Tibial nerve (tissue), 4 donors: ENCODE measurements around the gene KIAA1217. TPM values are rescaled to one million over a fixed set of nuclear protein-coding genes. Genes with fewer than 3 reads are reported as not detected.
A peak's percentile ranks its signal among the peaks of the same experiment; 100 is the strongest.

Source experiments
- DNase-seq, 2 donors: peaks; one replicate each; pipeline ENCODE4 v3.0.0-alpha.2; 2019; ENCODE audit warnings: low spot score in 2 of 2
- H3K27ac ChIP-seq, 4 donors: fragments of 200-600 bp; sonication (generic) in 3 of 4; one replicate each; pipeline ENCODE4 v1.5.1; 2017 to 2019; ENCODE audit warnings: mild to moderate bottlenecking in 1 of 4
- H3K27me3 ChIP-seq, 2 donors: fragments of 200-600 bp; sonication (generic) in 1 of 2; one replicate each; pipeline versions ENCODE4 v1.5.1 to v1.6.0; 2017 to 2019
- H3K36me3 ChIP-seq, 3 donors: fragments of 200-600 bp; sonication (generic); one replicate each; pipeline ENCODE4 v1.5.1; 2018 to 2019
- H3K4me1 ChIP-seq, 4 donors: fragments of 200-600 bp; sonication (generic) in 3 of 4; one replicate each; pipeline ENCODE4 v1.5.1; 2017 to 2019
- H3K4me3 ChIP-seq, 4 donors: fragments of 200-600 bp; sonication (generic) in 3 of 4; one replicate each; pipeline ENCODE4 v1.5.1; 2017 to 2019; ENCODE audit warnings: mild to moderate bottlenecking in 1 of 4, moderate library complexity in 1 of 4
- H3K9me3 ChIP-seq, 4 donors: fragments of 200-600 bp; sonication (generic) in 3 of 4; one replicate each; pipeline ENCODE4 v1.5.1; 2017 to 2019
- EP300 ChIP-seq, 2 donors: sonication (generic); formaldehyde crosslinking; IDR thresholded peaks; one replicate each; pipeline ENCODE4 v1.6.1; 2017; ENCODE audit warnings: antibody characterized with exemption in 2 of 2, mild to moderate bottlenecking in 1 of 2
- POLR2A ChIP-seq, 2 donors: fragments of 450-650 bp; IDR thresholded peaks; one replicate each; pipeline ENCODE4 v1.6.1; 2017; ENCODE audit warnings: antibody characterized with exemption in 2 of 2, mild to moderate bottlenecking in 2 of 2, moderate library complexity in 2 of 2
- WGBS, 2 donors: methylation state at CpG; one replicate each; pipeline ENCODE4 v1.1.5; 2018; 5-methylcytosine and 5-hydroxymethylcytosine counted together
- total RNA-seq, 4 donors: library from RNA; depleted of rRNA; stranded (reverse); fragments of >200 nt; gene quantifications; one replicate each; pipeline ENCODE4 v1.1.0, GENCODE V29; 2016
- TF ChIP-seq, protein P1 (sequence below), 5 experiments: fragments of 200-600 bp in 3 of 5; fragments of 450-650 bp in 2 of 5; sonication (generic) in 3 of 5; IDR thresholded peaks; one replicate each; pipeline ENCODE4 v1.5.1; 2016 to 2019; ENCODE audit warnings: antibody characterized with exemption in 5 of 5, mild to moderate bottlenecking in 3 of 5, moderate library complexity in 2 of 5

KIAA1217 gene
- total RNA-seq, 4 donors from 2014 or later = 38.5 to 88.1 (median 58.3) TPM

DNA sequence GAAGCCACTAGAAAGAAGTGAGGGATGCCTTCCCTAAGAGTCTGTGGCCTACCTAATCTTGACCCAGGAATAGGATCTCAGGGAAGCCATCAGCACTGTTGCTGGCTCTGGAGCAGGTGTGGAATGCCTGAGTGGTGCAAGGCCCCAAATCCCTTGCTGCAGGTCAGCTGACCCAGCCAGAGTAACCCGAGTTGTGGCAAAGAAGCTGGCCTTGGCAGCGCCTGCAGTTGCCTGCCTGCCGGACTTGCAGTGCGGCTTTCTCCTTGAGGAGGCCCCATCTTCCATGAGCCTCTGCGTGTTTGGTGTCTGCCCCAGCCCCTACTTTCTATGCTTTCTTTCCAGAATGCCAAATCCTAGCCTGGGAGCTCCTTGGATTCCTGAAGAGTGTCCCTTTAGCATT, 5.8 kb downstream of the KIAA1217 start:
- TF ChIP-seq EP300 (IDR thresholded peaks at IDR 0.05) (no peak), POLR2A (IDR thresholded peaks at IDR 0.05) (no peak)
- TF ChIP-seq, protein P1, sequence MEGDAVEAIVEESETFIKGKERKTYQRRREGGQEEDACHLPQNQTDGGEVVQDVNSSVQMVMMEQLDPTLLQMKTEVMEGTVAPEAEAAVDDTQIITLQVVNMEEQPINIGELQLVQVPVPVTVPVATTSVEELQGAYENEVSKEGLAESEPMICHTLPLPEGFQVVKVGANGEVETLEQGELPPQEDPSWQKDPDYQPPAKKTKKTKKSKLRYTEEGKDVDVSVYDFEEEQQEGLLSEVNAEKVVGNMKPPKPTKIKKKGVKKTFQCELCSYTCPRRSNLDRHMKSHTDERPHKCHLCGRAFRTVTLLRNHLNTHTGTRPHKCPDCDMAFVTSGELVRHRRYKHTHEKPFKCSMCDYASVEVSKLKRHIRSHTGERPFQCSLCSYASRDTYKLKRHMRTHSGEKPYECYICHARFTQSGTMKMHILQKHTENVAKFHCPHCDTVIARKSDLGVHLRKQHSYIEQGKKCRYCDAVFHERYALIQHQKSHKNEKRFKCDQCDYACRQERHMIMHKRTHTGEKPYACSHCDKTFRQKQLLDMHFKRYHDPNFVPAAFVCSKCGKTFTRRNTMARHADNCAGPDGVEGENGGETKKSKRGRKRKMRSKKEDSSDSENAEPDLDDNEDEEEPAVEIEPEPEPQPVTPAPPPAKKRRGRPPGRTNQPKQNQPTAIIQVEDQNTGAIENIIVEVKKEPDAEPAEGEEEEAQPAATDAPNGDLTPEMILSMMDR (IDR thresholded peaks at IDR 0.05) = no peak
- DNase-seq = no peak
- Histone ChIP-seq H3K36me3 (peaks cover 0 to 11% (median 0%) of the 10 kb centered on the region in 3 donors), H3K27me3 (no peaks in the 10 kb centered on the region), H3K4me3 (no peak overlapping the region), H3K27ac (peak overlapping the region; percentile 45 to 77 (median 64)), H3K4me1 (peaks cover 0 to 77% (median 25%) of the 10 kb centered on the region in 4 donors), H3K9me3 (no peaks in the 10 kb centered on the region)
- 62 to 79% methylated on average over 3 to 5 of the region's 5 CpGs for WGBS, 2 donors

GRCh38 chr10:24215196-24215595, 6.3 kb downstream of the KIAA1217 start:
- peaks cover 0 to 72% (median 23%) of the 10 kb centered on the region in 4 donors for H3K4me1 ChIP-seq
- H3K9me3 ChIP-seq = no peaks in the 10 kb centered on the region
- 23 to 24% methylated on average over 4 of the region's 4 CpGs for WGBS, 2 donors
- H3K27me3 ChIP-seq = no peaks in the 10 kb centered on the region
- TF ChIP-seq, protein P1 (IDR thresholded peaks at IDR 0.05) = no peak
- TF ChIP-seq EP300 (IDR thresholded peaks at IDR 0.05) = peak in 1 of 2 donors; percentile 5
- no peak for DNase-seq
- peaks cover 0 to 15% (median 0%) of the 10 kb centered on the region in 3 donors for H3K36me3 ChIP-seq
- no peak overlapping the region for H3K4me3 ChIP-seq
- peak overlapping the region; percentile 45 to 77 (median 64) for H3K27ac ChIP-seq

- Histone ChIP-seq H3K27ac (peak overlapping the region; percentile 45 to 77 (median 64)), H3K36me3 (peaks cover 0 to 16% (median 0%) of the 10 kb centered on the region in 3 donors), H3K27me3 (no peaks in the 10 kb centered on the region), H3K9me3 (no peaks in the 10 kb centered on the region), H3K4me1 (peaks cover 0 to 68% (median 22%) of the 10 kb centered on the region in 4 donors), H3K4me3 (no peak overlapping the region)
- DNase-seq = no peak
- WGBS, 2 donors = 63 to 73% methylated on average over 5 of the region's 5 CpGs
- TF ChIP-seq EP300 (IDR thresholded peaks at IDR 0.05) (no peak), POLR2A (IDR thresholded peaks at IDR 0.05) (no peak)
- TF ChIP-seq, protein P1 (IDR thresholded peaks at IDR 0.05) = no peak
These were observed 6.7 kb downstream of the KIAA1217 start for GRCh38 chr10:24215603-24216002.

GRCh38 chr10:24219963-24220362, 11.0 kb downstream of the KIAA1217 start:
- no peak overlapping the region for H3K4me3 ChIP-seq
- 86 to 91% methylated on average over 3 of the region's 3 CpGs for WGBS, 2 donors

GRCh38 chr10:24223341-24223740, 14.4 kb downstream of the KIAA1217 start:
- no peaks in the 10 kb centered on the region for H3K9me3 ChIP-seq
- no peak overlapping the region for H3K4me3 ChIP-seq
- peaks cover 0 to 7% (median 0%) of the 10 kb centered on the region in 4 donors for H3K4me1 ChIP-seq
- no peak overlapping the region for H3K27ac ChIP-seq
- no peaks in the 10 kb centered on the region for H3K27me3 ChIP-seq
- TF ChIP-seq, protein P1 (IDR thresholded peaks at IDR 0.05) = no peak
- no peak for TF ChIP-seq POLR2A (IDR thresholded peaks at IDR 0.05)
- TF ChIP-seq EP300 (IDR thresholded peaks at IDR 0.05) = no peak
- 61 to 76% methylated on average over 1 of the region's 1 CpG for WGBS, 2 donors
- H3K36me3 ChIP-seq = peaks cover 0 to 40% (median 0%) of the 10 kb centered on the region in 3 donors
- DNase-seq = no peak

More at GRCh38 chr10:24219963-24220362, 11.0 kb downstream of the KIAA1217 start:
- TF ChIP-seq EP300 (IDR thresholded peaks at IDR 0.05) (no peak), POLR2A (IDR thresholded peaks at IDR 0.05) (no peak)
- TF ChIP-seq, protein P1 (IDR thresholded peaks at IDR 0.05) = no peak
- Histone ChIP-seq H3K27ac (no peak overlapping the region), H3K9me3 (no peaks in the 10 kb centered on the region), H3K4me1 (peaks cover 0 to 38% (median 9%) of the 10 kb centered on the region in 4 donors), H3K36me3 (peaks cover 0 to 32% (median 0%) of the 10 kb centered on the region in 3 donors), H3K27me3 (no peaks in the 10 kb centered on the region)
- no peak for DNase-seq
